Gastrocnemius medialis (tissue), 4 donors: Measurements from ENCODE around the gene MLPH. TPM values are rescaled to one million over a fixed set of nuclear protein-coding genes. Genes with fewer than 3 reads are reported as not detected.
A peak's percentile ranks its signal among the peaks of the same experiment; 100 is the strongest.

Experiments used
- ATAC-seq, 2 donors: fragments of 150-250 bp; one replicate each; pipeline ENCODE4 v1.9.1; 2016
- DNase-seq, 2 donors: peaks; one replicate each; pipeline ENCODE4 v3.0.0-alpha.2; 2019
- H3K27ac ChIP-seq, 4 donors: fragments of 200-600 bp; sonication (generic); 1 replicate in 1 of 4; 2 replicates in 3 of 4; pipeline ENCODE4 v1.5.1; 2016 to 2018; ENCODE audit warnings: mild to moderate bottlenecking in 2 of 4, moderate library complexity in 1 of 4
- H3K27me3 ChIP-seq, 3 donors: fragments of 200-600 bp; sonication (generic) in 2 of 3; 1 replicate in 1 of 3; 2 replicates in 2 of 3; pipeline versions ENCODE4 v1.5.1 to v1.6.0; 2016 to 2019; ENCODE audit warnings: mild to moderate bottlenecking in 1 of 3, moderate library complexity in 1 of 3
- H3K36me3 ChIP-seq, 2 donors: fragments of 200-600 bp; sonication (generic) in 1 of 2; one replicate each; pipeline ENCODE4 v1.5.1; 2017 to 2018
- H3K4me1 ChIP-seq, 2 donors: fragments of 200-600 bp; sonication (generic) in 1 of 2; one replicate each; pipeline ENCODE4 v1.5.1; 2016 to 2017; ENCODE audit warnings: mild to moderate bottlenecking in 2 of 2
- H3K4me3 ChIP-seq, 4 donors: fragments of 200-600 bp; sonication (generic) in 3 of 4; 1 replicate in 1 of 4; 2 replicates in 3 of 4; pipeline ENCODE4 v1.5.1; 2016 to 2019; ENCODE audit warnings: mild to moderate bottlenecking in 2 of 4
- H3K9me3 ChIP-seq, 3 donors: fragments of 200-600 bp; sonication (generic) in 2 of 3; 1 replicate in 1 of 3; 2 replicates in 2 of 3; pipeline ENCODE4 v1.5.1; 2016 to 2019
- CTCF ChIP-seq, 5 experiments: fragments of 450-650 bp in 3 of 5; fragments of 200-600 bp in 2 of 5; sonication (generic) in 2 of 5; IDR thresholded peaks in 4 of 5; conservative IDR thresholded peaks in 1 of 5; 1 replicate in 4 of 5; 2 replicates in 1 of 5; pipeline ENCODE4 v1.5.1; 2016 to 2019; ENCODE audit warnings: antibody characterized with exemption in 5 of 5, mild to moderate bottlenecking in 3 of 5, moderate library complexity in 3 of 5
- POLR2A ChIP-seq, 2 donors: fragments of 450-650 bp; IDR thresholded peaks; one replicate each; pipeline ENCODE4 v1.6.1; 2017; ENCODE audit warnings: antibody characterized with exemption in 2 of 2, mild to moderate bottlenecking in 2 of 2, moderate library complexity in 2 of 2
- in situ Hi-C, 4 donors: fragments of 200-750 bp; cut with MboI; loops; one replicate each; pipeline versions ENCODE4 v1.15.0 to v1.8.0; 2017; ENCODE audit warnings: low sequenced_read_pairs in 4 of 4
- intact Hi-C: fragments of 100-400 bp; cut with DNase I; formaldehyde crosslinking; loops from one replicate; pipeline ENCODE4 v1.15.1; 2023; ENCODE audit warnings: low total_unique reads
- total RNA-seq, 4 donors: library from RNA; depleted of rRNA; stranded (reverse); fragments of >200 nt; gene quantifications; one replicate each; pipeline versions ENCODE4 v1.1.0 to v1.2.3, GENCODE V29; 2016

MLPH gene
- total RNA-seq, 4 donors from 2014 or later, result 6.5 to 8.7 (median 7.2) TPM

- ATAC-seq, result no peak
- TF ChIP-seq CTCF (IDR thresholded peaks at IDR 0.05 in 4 of 5, conservative IDR thresholded peaks at IDR 0.05 in 1 of 5), result no peak
- TF ChIP-seq POLR2A (IDR thresholded peaks at IDR 0.05), result no peak
- Histone ChIP-seq H3K9me3 (peaks cover 0 to 14% (median 4%) of the 10 kb centered on the region in 3 donors), H3K27me3 (peaks cover 0 to 6% (median 2%) of the 10 kb centered on the region in 3 donors), H3K4me3 (no peak overlapping the region), H3K27ac (peak overlapping the region in 1 of 4 donors; percentile 18), H3K4me1 (peaks cover 0 to 16% of the 10 kb centered on the region in 2 donors), H3K36me3 (no peaks in the 10 kb centered on the region)
- DNase-seq, result no peak
- in situ Hi-C loops (no loop called here), intact Hi-C loops (no loop called here)
Measured at GRCh38 chr2:237488295-237488694, 1.2 kb downstream of the MLPH start.

- in situ Hi-C loops (no loop called here), intact Hi-C loops (no loop called here)
- H3K36me3 ChIP-seq, result no peaks in the 10 kb centered on the region
- DNase-seq (no peak), ATAC-seq (no peak)
- H3K4me1 ChIP-seq, result peaks cover 0 to 16% of the 10 kb centered on the region in 2 donors
- H3K4me3 ChIP-seq, result no peak overlapping the region
- H3K9me3 ChIP-seq, result peaks cover 0 to 14% (median 4%) of the 10 kb centered on the region in 3 donors
- H3K27me3 ChIP-seq, result peaks cover 0 to 6% (median 2%) of the 10 kb centered on the region in 3 donors
- no peak overlapping the region for H3K27ac ChIP-seq
- TF ChIP-seq POLR2A (IDR thresholded peaks at IDR 0.05) (no peak), CTCF (IDR thresholded peaks at IDR 0.05 in 4 of 5, conservative IDR thresholded peaks at IDR 0.05 in 1 of 5) (no peak)
Measured at GRCh38 chr2:237488901-237489860, 2.1 kb downstream of the MLPH start.

- DNase-seq (no peak), ATAC-seq (no peak)
- Histone ChIP-seq H3K36me3 (no peaks in the 10 kb centered on the region), H3K27ac (no peak overlapping the region), H3K4me1 (peaks cover 0 to 16% of the 10 kb centered on the region in 2 donors), H3K27me3 (peaks cover 0 to 6% (median 2%) of the 10 kb centered on the region in 3 donors), H3K9me3 (peaks cover 0 to 14% (median 4%) of the 10 kb centered on the region in 3 donors), H3K4me3 (no peak overlapping the region)
- in situ Hi-C loops, result no loop called here
- TF ChIP-seq POLR2A (IDR thresholded peaks at IDR 0.05) (no peak), CTCF (IDR thresholded peaks at IDR 0.05 in 4 of 5, conservative IDR thresholded peaks at IDR 0.05 in 1 of 5) (no peak)
- intact Hi-C loops, result no loop called here
Measured at GRCh38 chr2:237490009-237490711, 3.1 kb downstream of the MLPH start.

GRCh38 chr2:237490795-237491194 lies 3.7 kb downstream of the MLPH start:
- ATAC-seq, result no peak
- DNase-seq, result no peak
- no peaks in the 10 kb centered on the region for H3K36me3 ChIP-seq
- intact Hi-C loops (no loop called here), in situ Hi-C loops (no loop called here)
- H3K4me1 ChIP-seq, result peaks cover 0 to 16% of the 10 kb centered on the region in 2 donors
- H3K4me3 ChIP-seq, result no peak overlapping the region
- H3K27me3 ChIP-seq, result peaks cover 0 to 6% (median 2%) of the 10 kb centered on the region in 3 donors
- TF ChIP-seq CTCF (IDR thresholded peaks at IDR 0.05 in 4 of 5, conservative IDR thresholded peaks at IDR 0.05 in 1 of 5), result no peak
- TF ChIP-seq POLR2A (IDR thresholded peaks at IDR 0.05), result no peak
- no peak overlapping the region for H3K27ac ChIP-seq
- peaks cover 0 to 14% (median 4%) of the 10 kb centered on the region in 3 donors for H3K9me3 ChIP-seq
